LNCAP (cell line): ENCODE results near the gene SPIRE1.

Source experiments
- TF ChIP-seq, protein P1 (sequence below): fragments of 450-650 bp; IDR thresholded peaks from 2 replicates; pipeline ENCODE4 v1.5.1; 2017; ENCODE audit warnings: mild to moderate bottlenecking

Gene SPIRE1

DNA sequence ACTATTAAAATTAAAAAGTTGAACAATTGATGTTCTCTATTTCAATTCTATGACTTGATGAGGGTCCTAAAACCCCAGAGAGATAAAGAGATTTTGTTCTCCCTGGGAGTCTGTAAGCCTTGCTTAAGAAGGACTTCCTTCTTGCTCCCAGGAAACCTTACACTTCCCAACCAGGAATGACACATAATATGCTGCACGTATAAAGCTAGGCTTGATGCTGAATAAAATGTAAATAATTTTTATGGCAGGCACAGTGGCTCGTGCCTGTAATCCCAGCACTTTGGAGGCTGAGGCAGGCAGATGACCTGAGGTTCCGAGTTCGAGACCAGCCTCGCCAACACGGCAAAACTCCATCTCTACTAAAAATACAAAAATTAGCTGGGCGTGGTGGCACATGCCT, 27.8 kb downstream of the SPIRE1 start:
- TF ChIP-seq, protein P1, sequence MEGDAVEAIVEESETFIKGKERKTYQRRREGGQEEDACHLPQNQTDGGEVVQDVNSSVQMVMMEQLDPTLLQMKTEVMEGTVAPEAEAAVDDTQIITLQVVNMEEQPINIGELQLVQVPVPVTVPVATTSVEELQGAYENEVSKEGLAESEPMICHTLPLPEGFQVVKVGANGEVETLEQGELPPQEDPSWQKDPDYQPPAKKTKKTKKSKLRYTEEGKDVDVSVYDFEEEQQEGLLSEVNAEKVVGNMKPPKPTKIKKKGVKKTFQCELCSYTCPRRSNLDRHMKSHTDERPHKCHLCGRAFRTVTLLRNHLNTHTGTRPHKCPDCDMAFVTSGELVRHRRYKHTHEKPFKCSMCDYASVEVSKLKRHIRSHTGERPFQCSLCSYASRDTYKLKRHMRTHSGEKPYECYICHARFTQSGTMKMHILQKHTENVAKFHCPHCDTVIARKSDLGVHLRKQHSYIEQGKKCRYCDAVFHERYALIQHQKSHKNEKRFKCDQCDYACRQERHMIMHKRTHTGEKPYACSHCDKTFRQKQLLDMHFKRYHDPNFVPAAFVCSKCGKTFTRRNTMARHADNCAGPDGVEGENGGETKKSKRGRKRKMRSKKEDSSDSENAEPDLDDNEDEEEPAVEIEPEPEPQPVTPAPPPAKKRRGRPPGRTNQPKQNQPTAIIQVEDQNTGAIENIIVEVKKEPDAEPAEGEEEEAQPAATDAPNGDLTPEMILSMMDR: no peak

DNA sequence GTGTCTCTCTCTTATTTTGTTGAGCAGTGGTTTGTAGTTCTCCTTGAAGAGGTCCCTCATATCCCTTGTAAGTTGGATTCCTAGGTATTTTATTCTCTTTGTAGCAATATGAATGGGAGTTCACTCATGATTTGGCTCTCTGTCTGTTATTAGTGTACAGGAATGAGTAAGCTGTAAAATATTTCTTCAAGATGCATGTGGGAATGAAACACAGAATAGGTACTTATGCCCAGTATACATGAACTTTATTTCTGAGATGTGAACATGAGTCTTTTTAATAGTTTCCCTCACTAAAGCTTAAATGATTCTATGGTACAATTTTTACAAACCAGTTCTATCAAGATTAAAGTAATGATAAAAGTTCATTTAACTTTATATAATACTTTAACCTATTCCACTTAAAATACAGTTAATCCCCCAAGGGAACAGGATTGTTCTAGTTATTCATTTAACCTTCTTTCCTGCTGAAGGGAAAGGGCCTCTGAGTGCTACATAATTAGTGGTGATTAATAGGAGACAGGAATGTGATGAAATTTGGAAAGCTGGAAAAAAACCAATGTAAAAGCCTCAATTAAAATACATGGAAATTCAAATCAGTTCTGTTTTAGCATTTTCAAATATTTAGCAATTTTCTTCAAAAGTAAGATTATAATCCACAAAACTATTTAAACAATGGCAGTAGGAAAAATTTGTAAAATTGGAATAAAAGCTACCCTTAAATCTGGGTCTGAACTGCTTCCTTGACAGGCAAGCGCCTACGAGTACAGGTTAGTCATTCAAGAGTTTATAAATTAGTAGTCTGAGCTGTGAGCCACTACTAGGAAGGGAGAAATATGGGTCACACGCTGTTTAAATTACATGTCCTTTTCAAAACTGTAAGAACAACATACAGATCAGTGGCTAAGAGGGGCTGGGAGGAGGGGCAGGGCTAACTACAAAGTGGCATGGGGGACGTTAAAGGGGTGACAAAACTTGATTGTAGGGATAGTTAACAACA, 28.9 kb downstream of the SPIRE1 start:
- TF ChIP-seq, protein P1: no peak

DNA sequence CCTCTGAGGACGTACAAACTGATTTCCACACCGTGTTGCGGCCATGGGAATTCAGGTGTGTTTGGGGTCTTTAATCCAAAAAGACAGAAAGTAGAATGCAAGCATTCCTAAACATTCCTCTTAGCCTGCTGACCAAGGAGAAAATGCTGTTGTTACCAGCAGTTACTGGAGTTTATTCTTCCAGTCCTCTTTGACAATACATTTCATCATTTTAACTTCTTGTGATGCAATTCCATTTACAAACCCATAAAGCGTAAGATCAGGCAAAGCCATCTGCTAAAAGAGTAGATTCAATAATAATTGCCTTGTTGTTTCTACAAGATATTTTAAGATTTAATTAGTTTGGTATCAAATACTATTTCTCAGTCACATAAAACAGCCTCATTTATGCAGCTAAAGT, 32.7 kb downstream of the SPIRE1 start:
- TF ChIP-seq, protein P1: no peak

DNA sequence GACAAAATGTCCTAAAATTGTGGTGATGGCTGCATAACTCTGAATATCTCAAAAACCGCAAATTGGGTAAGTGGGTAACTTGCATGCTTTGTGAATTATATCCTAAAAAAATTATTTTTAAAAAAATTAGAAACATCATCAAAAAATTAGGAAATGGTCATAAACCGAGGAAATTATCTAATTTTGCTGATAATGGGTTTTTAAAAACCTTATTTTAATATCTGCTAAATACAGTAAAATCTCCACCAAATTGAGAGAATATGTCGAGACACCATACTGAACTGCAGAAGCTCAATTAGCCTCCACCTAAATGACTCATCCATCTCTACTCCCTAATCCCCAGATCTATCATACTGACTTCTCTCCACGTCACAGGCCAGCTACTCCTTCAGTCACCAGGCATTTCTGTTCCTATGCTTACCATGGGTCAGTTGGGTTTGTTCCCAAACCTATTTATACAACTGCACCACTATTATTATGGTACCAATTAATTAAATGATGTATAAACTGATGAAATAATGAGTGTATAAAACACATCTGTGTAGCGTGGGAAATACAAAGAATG, 36.1 kb downstream of the SPIRE1 start:
- TF ChIP-seq, protein P1: no peak

DNA sequence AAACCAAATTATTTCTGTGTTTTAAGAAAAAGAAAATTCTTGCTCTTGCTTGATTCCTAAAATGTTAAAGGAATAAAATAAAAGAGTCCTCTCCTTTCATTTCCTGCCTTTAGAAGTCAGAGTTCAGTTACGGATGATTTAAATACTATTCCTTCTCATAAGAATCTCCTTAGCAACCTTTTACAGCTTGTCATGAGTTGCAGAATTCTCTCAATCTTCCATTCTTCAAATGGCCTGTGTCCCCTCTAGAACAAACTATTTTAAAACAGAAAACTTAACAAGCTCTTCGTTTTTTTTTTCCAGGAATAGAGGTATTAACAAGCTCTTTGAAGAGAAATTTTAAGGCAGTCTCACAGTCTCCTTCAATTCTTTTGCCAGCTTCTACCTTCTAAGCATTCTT, 42.2 kb downstream of the SPIRE1 start:
- TF ChIP-seq, protein P1: no peak

DNA sequence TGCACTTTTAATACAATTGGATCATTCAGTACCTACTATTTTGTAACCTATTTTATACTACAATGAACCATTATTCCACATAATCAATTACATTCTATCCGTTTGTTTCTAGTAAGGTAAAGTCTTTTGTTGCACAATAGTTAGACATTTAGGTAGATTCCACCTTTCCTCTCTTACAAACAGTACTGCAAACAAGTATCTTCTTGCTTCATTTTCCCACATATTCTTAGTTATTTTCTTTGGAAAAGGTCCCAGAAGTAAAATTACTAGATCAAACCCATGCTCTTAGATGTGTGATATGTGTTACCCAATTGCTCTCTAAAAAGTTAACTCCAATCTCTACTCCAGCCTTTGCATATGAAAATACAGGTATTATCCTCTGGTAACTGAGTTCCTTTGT, 49.6 kb downstream of the SPIRE1 start:
- TF ChIP-seq, protein P1: no peak

DNA sequence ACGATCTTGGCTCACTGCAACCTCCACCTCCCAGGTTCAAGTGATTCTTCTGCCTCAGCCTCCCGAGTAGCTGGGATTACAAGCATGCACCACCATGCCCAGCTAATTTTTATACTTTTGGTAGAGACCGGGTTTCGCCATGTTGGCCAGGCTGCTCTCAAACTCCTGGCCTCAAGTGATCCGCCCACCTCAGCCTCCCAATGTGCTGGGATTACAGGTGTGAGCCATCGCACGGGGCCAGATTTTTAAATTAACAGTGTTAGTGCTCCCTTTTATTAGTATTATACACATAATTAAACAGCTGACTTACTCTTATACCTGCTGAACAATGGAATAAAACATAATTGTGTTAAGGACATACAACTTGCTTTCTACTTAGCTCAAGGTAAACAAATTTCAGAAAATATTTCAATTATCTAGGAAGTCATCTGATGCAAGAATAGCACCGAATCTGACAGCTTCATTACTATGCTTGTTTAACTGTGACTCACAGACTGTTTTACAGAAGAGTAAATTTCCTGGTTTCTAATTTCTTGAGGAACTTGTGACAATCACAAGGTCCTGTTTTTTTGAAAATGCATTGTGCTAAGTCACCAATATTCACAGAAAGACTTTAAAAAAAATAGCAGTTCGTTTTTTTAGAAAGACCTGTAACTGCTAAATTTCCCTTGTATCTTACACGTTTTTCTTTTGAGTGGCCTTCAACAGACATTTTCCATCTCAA, 51.2 kb downstream of the SPIRE1 start:
- TF ChIP-seq, protein P1: no peak
